Muscle of back (tissue), 13 donors: ENCODE results near the gene RXFP4. TPM values are rescaled to one million over a fixed set of nuclear protein-coding genes. Genes with fewer than 3 reads are reported as not detected.
A peak's percentile ranks its signal among the peaks of the same experiment; 100 is the strongest.
"Not testable (repeated sequence)": the region's sequence is repeated elsewhere in the genome, so short reads cannot be mapped to it uniquely, and the experiment has no call there.

Experiments
- DNase-seq, 3 donors: peaks; one replicate each; pipeline versions ENCODE4 v3.0.0 to v3.0.0-alpha.2; 2013
- long read RNA-seq, 9 donors: transcript quantifications; one replicate each; lab custom pipeline, GENCODE V29; 2026
- polyA plus RNA-seq, 10 donors: library from polyadenylated mRNA; unstranded; fragments of 120-200 nt; gene quantifications; one replicate each; pipeline ENCODE4 v1.2.1, GENCODE V29; 2013; ENCODE audit not compliant: insufficient read length in 10 of 10

Gene RXFP4
- under 1 TPM in 3 of 10 donors, not detected in 7; 0.14 to 0.22 (median 0.16) TPM for polyA plus RNA-seq
- long read RNA-seq, donor 1 = 0 reads
- long read RNA-seq, donor 2 = 0 reads
- long read RNA-seq, donor 3 = 0 reads
- long read RNA-seq, donor 4 = 0 reads
- long read RNA-seq, donor 5 = 0 reads
- long read RNA-seq, donor 6 = 0 reads
- long read RNA-seq, donor 7 = 0 reads
- long read RNA-seq, donor 8 = 0 reads
- long read RNA-seq, donor 9 = 0 reads

- DNase-seq = no peak
These were observed at the start of gene RXFP4 for GRCh38 chr1:155940993-155941844. TSS of gene RXFP4 (plus strand) at chr1:155941638. CDS start at chr1:155941710, 72 bp downstream.

- DNase-seq = peak in 2 of 3 donors; percentile 26 to 47
These were observed 48.6 kb upstream of the RXFP4 start for GRCh38 chr1:155892796-155893195.

GRCh38 chr1:155893389-155894142 lies 47.9 kb upstream of the RXFP4 start:
- peak; percentile 47 to 83 (median 79) for DNase-seq

DNA sequence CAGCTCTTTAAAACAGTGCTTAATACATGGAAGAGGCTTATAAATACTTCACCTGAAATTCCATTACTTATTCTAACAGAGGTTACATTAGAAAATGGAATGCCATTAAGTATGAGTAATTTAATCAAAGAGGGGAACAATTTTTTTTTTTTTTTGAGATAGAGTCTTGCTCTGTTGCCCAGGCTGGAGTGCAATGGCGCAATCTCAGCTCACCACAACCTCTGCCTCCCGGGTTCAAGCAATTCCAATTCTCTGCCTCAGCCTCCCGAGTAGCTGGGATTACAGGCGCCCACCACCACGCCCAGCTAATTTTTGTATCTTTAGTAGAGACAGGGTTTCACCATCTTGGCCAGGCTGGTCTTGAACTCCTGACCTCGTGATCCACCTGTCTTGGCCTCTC lies 45.8 kb upstream of the RXFP4 start:
- DNase-seq = not testable (repeated sequence)

DNA sequence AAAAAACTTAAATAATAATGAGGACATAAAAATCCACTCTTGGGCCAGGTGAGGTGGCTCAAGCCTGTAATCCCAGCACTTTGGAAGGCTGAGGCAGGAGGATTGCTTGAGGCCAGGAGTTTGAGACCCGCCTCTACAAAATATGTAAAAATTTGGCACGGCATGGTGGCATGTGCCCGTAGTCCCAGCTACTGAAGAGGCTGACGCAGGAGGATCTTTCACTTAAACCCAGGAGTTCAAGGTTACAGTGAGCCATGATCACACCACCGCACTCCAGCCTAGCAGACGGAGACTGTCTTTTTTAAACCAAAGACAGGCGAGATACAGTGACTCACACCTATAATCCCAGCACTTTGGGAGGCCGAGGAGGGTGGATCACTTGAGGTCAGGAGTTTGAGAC lies 45.0 kb upstream of the RXFP4 start:
- not testable (repeated sequence) for DNase-seq

GRCh38 chr1:155897746-155898145 lies 43.7 kb upstream of the RXFP4 start:
- peak in 1 of 3 donors; percentile 22 for DNase-seq

DNA sequence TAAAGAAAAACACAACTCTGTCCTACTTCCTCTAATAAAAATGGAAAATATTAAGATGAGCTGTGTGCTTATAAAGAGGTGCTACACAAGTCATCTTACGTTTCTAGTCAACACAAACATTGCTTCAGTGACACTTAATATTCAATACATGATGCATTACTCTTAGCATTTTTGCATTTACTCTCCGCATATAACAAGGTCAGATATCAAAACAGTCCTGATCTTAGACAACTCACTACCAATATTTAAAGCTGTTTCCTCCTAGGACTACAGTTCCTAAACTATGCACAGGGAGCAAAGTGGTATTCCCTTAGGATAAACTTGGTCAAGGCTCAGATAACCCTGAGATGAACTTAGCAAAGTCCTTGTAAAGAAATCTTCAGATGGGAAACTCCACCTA lies 42.5 kb upstream of the RXFP4 start:
- no peak for DNase-seq

- DNase-seq = no peak
These were observed 41.8 kb upstream of the RXFP4 start for GRCh38 chr1:155899683-155900082.

- DNase-seq = no peak
These were observed 41.3 kb upstream of the RXFP4 start for GRCh38 chr1:155900161-155900560.

DNA sequence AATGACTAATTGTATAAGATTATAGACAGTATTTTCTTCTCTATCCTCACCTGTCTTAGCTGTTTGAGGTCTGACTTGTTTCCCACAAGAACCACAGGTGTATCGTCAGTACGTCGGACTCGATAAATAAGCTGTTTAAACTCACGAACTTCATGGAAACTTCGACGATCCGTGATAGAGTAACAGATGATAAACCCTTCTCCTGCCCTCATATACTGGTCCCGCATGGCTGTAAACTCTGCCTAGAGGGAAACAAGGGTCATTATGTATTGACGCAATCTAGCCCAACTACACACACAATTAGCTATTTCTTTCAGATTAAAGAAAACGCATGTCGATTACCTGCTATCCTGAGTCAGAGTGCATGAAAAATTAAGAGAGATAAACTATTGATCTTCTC lies 37.2 kb upstream of the RXFP4 start:
- no peak for DNase-seq

DNA sequence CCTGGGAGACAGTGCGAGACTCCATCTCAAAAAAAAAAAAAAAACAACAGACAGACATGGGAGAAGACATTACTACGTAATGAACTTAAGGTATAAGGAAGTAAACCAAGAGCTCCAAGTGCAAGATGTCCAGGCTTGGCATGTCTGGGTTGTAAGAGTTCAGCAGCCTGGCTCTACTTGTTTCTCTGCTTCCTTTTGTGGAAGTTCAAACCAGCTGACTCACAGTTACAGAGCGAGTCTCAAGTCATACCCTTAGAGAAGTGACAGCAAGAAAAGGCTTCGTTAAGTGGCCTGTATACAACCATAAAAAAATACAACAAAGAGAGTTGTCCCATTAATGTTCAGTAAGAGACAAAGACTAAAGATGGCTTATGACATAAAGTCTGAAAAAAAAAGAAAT lies 31.5 kb upstream of the RXFP4 start:
- DNase-seq = peak in 1 of 3 donors; percentile 19

DNA sequence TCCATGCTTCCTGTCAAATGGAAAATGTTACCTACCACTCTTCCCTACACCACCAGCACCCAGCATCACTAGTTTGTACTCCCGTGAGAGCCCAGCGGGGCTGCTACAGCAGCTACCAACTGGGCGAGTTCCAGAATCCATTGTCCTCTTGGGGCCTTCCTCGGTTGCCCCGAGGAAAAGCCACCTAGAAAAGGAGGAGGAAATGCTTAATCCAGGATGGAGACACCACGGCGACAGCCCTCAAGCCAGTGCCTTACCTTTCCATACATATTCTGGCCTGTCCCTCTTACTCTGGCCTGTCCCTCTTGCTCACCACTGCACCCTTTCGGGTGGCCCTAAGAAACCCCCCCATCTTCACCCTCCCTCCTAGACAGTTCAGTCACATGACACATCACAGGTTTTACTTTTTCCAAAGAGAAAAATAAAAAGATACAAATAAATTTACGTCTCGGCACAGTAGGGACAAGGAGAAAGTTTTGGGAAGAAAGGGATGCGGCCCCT lies 30.8 kb upstream of the RXFP4 start:
- DNase-seq = peak in 1 of 3 donors; percentile 68

GRCh38 chr1:155911156-155912055 lies 30.0 kb upstream of the RXFP4 start, which contains the start of gene RIT1:
TSS of gene RIT1 (minus strand) at chr1:155911349. CDS start at chr1:155910761, 588 bp downstream.
- DNase-seq = peak; percentile 80 to 94 (median 90)

DNA sequence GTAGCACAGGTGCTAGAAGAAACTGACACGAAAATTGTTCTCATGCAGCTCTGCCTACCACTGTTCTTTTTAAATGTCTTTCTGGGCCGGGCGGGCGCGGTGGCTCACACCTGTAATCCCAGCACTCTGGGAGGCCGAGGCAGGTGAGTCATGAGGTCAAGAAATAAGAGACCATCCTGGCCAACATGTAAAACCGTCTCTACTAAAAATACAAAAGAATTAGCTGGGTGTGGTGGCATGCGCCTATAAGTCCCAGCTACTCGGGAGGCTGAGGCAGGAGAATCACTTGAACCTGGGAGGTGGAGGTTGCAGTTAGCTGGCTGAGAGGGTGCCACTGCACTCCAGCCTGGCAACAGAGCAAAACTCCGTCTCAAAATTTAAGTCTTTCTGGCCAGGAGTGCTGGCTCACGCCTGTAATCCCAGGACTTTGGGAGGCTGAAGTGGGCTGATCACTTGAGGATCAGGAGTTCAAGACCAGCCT lies 29.3 kb upstream of the RXFP4 start:
- DNase-seq = no peak

GRCh38 chr1:155913969-155914757 lies 27.3 kb upstream of the RXFP4 start:
- DNase-seq = no peak

DNA sequence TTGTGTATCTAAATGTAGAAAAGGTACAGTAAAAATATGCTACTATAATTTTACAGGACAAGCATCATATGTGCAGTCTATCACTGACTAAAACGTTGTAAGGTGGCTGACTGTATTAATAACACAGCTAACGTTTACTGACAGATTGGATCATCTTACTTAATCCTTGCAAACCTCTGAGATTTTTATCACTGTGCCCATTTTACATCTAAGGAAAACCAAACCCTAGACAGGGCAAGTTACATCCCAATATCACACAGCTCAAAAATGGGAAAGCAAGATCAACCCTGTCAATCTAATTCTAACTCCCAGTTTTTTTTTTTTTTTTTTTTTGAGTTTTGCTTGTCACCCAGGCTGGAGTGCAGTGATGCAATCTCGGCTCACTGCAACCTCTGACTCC lies 22.8 kb upstream of the RXFP4 start:
- DNase-seq = no peak

DNA sequence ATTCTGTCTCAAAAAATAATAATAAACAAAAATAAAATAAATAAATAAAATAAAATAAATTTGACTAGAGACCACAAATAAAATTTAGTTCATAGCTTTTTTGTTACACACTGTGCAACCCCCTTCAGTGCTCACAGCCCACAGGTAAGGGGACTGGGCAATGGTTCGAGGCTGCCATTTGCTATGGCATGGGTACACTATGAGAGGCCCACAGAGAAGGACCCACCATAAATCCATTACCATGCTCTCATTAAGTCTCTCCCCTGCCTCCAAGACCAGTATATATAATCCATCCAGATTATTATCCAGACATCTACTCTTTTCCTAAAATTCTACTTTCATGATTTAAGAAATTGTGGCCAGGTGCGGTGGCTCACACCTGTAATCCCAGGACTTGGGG lies 21.6 kb upstream of the RXFP4 start:
- no peak for DNase-seq

DNA sequence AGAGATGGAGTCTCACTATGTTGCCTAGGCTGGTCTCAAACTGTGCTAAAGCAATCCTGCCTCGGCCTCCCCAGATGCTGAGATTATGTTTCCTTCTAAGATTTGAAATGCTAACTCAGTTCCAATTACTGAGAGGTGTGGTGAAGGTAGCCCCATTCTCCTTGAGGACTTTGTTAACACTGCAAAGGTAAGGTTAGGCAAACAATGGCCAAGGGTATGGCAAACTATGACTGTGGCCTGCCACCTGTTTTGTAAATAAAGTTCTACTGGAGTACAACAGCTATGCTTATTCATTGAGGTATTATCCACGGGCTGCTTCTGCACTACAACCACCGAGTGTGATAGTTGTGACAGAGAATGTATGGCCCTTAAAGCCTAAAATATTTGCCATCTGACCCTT lies 20.7 kb upstream of the RXFP4 start:
- DNase-seq = no peak

DNA sequence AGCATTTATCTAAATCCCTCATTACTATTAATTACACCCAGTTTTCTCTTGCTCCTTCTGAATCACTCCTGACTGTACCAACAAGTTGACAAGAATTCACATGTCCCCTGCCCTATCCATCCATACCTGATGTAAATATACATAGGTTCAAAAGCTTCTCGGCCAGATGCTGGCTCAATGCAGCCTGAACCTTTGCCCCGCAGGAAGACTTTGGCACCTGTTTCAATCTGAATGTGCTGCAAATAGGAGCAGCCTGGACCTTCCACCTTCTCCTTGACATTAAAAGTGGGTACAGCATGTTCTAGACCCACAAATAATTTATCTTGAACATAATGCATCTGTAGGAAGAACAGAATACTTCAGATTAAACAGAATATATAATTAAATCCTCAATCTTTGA lies 15.9 kb upstream of the RXFP4 start:
- DNase-seq = no peak

GRCh38 chr1:155929057-155929456 lies 12.4 kb upstream of the RXFP4 start:
- no peak for DNase-seq
